ENCODE data around the gene SLC6A12.

DNA sequence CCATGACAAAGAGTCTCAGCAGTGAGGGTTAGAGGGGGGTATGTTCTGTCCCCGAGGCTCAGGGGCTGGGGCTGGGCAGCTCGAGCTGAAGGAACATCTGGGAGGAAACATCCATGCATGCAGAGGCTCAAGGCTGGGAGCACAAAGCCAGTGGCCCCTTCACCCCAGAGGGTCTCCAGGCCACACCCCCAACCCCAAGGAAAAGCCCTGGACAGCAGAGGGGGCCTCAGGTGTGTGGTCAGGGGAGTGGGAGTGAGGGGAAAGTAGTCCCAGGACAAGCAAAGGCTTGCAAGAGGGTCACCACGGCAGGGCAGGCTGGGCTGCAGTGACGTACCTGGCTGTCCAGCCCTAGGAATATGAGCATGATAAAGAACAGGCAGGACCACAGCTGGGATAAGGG lies 17.5 kb downstream of the SLC6A12 start:
- TF ChIP-seq POLR2A (IDR thresholded peaks at IDR 0.05): no peak
- TF ChIP-seq, protein P1, sequence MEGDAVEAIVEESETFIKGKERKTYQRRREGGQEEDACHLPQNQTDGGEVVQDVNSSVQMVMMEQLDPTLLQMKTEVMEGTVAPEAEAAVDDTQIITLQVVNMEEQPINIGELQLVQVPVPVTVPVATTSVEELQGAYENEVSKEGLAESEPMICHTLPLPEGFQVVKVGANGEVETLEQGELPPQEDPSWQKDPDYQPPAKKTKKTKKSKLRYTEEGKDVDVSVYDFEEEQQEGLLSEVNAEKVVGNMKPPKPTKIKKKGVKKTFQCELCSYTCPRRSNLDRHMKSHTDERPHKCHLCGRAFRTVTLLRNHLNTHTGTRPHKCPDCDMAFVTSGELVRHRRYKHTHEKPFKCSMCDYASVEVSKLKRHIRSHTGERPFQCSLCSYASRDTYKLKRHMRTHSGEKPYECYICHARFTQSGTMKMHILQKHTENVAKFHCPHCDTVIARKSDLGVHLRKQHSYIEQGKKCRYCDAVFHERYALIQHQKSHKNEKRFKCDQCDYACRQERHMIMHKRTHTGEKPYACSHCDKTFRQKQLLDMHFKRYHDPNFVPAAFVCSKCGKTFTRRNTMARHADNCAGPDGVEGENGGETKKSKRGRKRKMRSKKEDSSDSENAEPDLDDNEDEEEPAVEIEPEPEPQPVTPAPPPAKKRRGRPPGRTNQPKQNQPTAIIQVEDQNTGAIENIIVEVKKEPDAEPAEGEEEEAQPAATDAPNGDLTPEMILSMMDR (IDR thresholded peaks at IDR 0.05): no peak
